Activated T-helper 1 cell treated with anti-CD3 and anti-CD28 coated beads, Interleukin-2, amount 50 U/mL, for 16 hours (primary cell): ENCODE results near the gene ADGRF1.
"Not testable (repeated sequence)": the region's sequence is repeated elsewhere in the genome, so short reads cannot be mapped to it uniquely, and the experiment has no call there.

Experiments
- DNase-seq, 2 donors: peaks; one replicate each; pipeline ENCODE4 v3.0.0-alpha.2; 2020; ENCODE audit warnings: low read depth in 1 of 2, low spot score in 1 of 2

ADGRF1 gene

DNA sequence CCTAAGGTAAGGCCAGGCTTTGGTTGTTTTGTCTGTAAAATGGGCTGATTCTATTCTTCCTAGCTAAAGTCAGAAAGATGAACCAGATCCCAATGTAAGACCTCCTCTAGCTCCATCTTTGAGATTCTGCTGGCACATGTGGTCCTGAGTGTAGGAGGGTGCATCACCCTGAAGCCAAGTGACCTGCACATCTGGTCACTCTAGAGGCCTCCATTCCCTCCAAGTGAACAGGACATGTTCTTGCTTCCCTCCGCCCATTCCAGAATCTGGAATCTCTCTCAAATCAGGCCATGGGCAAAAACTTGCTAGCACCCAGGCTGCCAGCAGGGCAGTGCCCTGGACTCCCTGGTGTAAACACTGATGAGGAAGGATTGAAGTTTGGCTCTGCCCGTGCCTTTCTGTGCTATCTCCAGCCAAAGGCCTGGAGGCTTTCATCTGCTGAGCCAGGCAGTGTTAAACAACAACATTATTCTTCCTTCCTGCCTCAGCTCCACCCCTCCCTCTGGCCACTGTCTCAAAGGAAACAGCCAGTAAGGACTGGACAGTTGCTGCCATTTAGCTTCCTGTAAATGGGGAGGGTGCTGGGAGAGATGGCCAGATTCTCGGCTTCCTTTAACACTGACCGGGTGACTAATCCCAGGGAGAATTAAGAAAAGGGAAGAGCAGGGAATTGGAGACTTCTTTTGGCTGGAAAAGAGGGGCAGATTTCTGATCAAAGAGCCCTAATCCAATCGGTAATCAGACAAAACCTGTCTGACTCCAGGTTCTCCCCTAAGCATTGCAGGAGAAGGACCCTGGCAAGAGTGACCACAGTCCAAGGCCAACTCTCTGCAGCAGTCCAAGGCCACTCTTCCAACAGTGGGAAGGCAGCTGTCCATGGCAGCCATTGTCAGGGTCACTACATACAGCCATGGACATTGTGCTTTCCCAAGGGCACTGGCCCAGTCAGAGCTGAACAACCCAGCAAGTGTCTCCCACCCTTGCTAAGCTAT lies 19.5 kb upstream of the ADGRF1 start:
- DNase-seq, result no peak

- no peak for DNase-seq
Measured at GRCh38 chr6:47059216-47059885, 17.2 kb upstream of the ADGRF1 start.

GRCh38 chr6:47057830-47058540 lies 15.9 kb upstream of the ADGRF1 start:
- no peak for DNase-seq

- no peak for DNase-seq
Measured at GRCh38 chr6:47056832-47057231, 14.7 kb upstream of the ADGRF1 start.

DNA sequence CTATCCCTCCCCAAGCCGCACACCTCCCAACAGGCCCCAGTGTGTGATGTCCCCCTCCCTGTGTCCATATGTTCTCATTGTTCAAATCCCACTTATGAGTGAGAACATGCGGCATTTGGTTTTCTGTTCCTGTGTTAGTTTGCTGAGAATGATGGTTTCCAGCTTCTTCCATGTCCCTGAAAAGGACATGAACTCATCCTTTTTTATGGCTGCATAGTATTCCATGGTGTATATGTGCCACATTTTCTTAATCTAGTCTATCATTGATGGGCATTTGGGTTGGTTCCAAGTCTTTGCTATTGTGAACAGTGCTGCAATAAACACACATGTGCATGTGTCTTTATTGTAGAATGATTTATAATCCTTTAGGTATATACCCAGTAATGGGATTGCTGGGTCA lies 12.2 kb upstream of the ADGRF1 start:
- not testable (repeated sequence) for DNase-seq

DNA sequence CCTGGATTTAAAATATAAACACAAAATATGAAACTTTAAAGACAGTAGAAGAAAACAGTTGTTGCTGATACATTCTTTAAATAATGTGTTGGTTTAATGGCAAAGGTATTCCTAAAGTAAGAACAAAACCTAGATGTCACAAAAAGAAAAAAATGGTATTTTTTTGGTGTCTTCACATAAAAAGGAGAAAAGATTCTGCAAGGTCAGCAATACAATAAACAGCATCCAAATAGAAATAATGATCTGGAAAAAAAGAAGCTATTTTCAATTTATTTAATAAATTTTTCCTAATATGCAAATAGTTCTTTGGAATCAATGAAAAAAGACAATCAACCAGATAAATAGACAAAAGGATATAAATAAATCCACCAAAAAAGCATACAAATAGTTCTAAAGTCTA lies 6.5 kb upstream of the ADGRF1 start:
- DNase-seq, result no peak

DNA sequence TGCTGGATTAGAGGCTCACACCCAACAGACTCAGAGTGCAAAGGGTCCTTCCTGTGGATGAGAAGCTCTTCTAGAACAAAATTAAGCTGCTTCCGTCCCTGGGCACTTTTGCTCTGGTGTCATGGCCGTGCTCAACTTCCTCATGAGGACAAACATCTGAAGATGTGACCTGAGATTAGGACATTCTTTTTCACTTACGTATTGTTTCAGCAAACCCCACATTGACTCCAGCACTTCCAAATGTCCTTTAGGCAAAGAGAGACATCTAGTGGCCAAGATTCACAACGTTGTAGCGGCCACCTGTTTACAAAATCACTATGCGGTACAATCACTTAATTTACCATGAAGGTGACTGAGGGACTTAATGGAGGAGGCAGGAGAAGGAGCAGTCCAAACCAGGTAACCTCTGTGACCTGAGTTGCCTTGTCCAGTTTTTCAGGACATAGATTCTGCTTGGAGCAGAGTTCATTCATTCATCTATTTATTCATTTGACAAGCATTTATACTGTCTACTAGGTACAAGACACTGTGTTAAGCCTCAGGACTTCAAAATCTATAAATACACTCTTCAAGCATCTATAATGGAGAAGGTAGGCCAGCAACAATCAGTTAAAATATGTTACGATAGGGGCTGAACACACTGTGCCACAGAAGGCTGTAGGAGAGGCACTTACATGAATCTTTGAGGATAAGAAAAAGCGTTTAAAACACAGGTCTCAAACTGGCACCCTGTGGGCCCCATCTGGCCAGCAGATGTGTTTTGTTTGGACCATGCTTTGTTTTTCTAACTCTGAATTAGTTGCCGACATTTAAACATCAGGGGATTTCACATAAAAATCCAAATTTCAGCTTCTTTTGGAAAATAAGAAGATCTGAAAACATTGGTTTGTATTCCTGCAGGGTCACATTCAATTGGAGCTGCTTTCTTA lies 5.6 kb upstream of the ADGRF1 start:
- DNase-seq, result no peak

DNA sequence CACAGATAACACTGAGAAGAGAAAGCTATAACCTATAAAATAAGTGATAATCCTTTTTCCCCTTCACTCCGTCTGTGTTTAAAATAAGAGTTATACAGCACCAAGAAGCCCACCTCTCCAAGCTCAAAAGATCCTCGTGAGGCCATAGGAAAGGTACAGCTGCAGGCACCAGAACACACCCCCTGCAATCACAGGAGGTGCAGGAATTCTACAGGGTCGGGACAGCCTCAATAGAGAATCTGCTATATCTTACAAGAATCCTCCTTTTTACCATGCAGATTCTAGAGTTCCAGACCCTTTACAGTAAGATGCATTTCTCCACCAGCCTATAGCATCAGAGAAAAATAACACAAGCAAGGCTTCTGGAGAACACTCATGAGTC lies 5.0 kb upstream of the ADGRF1 start:
- DNase-seq, result no peak

GRCh38 chr6:47044397-47044796 lies 2.3 kb upstream of the ADGRF1 start:
- no peak for DNase-seq

DNA sequence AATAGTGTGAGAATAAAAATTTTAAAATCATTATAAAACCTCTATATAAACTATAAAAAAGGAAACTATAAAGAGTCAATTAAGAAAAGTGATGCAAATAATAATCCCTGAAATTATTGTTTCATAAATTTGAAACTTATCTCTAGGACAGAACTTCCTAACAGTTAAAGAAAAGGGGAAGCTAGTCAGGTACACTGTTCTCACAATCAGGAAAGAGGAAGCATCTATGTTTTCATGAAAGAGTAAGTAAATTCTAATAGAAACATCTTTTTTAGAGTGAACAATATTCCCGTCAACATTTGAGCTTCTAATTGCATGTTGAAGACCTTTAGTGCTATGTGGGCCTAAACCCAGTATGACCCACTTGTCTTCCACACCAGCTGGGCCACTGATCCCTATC lies 1.2 kb upstream of the ADGRF1 start:
- no peak for DNase-seq

DNA sequence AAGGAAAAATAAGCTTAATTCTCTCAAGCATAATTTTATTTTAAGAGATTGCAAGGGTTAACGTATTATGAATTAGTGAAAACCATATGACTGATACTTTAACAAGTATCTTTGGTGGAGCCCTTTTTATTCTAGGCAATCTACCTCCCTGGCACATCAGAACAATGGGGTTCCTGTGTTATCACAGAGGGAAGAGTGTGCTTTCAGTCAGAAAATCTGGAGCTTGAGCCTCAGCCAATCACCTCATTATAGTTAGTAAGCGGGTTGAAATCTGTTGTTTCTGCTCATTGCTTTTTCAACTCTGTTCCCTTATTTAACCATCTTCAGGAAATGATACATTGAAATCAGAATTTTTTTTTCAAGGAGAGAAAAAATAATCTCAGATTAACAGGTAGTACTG lies 391 bp downstream of the ADGRF1 start:
- no peak for DNase-seq

GRCh38 chr6:47034926-47035325 lies 7.2 kb downstream of the ADGRF1 start:
- DNase-seq, result no peak

GRCh38 chr6:47034421-47034820 lies 7.7 kb downstream of the ADGRF1 start:
- no peak for DNase-seq

- DNase-seq, result no peak
Measured at GRCh38 chr6:47032974-47033765, 9.0 kb downstream of the ADGRF1 start.

DNA sequence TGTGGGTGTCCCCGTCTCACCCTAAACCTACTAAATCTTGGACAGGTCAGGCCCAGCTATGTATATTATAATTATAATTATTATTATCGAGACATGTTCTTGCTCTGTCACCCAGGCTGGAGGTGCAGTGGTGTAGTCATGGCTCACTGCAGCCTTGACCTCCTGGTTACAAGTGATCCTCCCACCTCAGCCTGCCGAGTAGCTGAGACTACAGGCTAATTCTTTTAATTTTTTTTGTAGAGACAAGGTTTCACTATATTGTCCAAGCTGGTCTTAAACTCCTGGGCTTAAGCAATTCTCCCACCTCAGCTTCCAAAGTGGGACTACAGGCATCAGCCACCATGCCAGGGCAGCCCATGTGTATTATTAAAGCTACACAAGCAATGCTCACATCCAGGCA lies 10.5 kb downstream of the ADGRF1 start:
- DNase-seq, result no peak

- no peak for DNase-seq
Measured at GRCh38 chr6:47029865-47030561, 12.1 kb downstream of the ADGRF1 start.

- no peak for DNase-seq
Measured at GRCh38 chr6:47028835-47029360, 13.2 kb downstream of the ADGRF1 start.

GRCh38 chr6:47027315-47027714 lies 14.8 kb downstream of the ADGRF1 start:
- no peak for DNase-seq

DNA sequence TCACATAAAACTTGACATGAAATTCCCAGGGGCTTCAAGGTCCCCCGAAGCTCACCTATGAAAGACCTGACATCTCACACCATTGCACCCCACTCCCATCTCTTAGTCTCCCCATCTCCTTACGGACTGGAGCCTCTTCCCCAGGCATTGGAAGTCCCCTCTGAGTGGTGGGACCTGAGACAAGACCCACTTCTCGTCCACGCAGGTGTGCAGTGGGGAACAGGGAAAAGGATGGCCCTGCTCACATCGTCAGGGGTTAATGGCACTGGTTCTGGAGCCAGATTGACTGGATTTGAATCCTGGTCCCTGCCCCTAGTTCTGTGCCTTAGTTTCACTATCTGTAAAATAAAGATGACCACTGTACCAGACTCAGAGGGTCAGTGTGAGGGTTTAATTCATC lies 15.5 kb downstream of the ADGRF1 start:
- no peak for DNase-seq
